K562 (cell line): ENCODE results near the gene RBM20. TPM values are rescaled to one million over a fixed set of nuclear protein-coding genes. Genes with fewer than 3 reads are reported as not detected.

Experiments used
- ATAC-seq: fragments of 200-7000 bp; cut with Tn5 transposase; 3 replicates; pipeline ENCODE4 v1.9.1; 2020; ENCODE audit warnings: moderate library complexity
- BruUV-seq: library from RNA; stranded (reverse); fragments of 400-500 nt; replicated peaks from 2 replicates; lab custom pipeline; 2021; lab: Mats Ljungman, UMichigan
- CTCF ChIA-PET: fragments of 300-600 bp; formaldehyde crosslinking; extraction: SDS; loops from one replicate; lab custom pipeline; 2021; ENCODE audit warnings: low intra/inter-chr PET ratio; lab: Yijun Ruan, JAX
- POLR2A ChIA-PET: fragments of 300-600, 350-650 bp; sonication (Branson Sonifier 250); formaldehyde crosslinking; extraction: SDS; loops from one replicate; lab custom pipeline; 2021; ENCODE audit warnings: antibody characterized with exemption, inconsistent platforms; lab: Yijun Ruan, JAX
- DNase-seq, 4 experiments: peaks; one replicate each; pipeline versions ENCODE4 v3.0.0 to v3.0.0-alpha.2; 2011 to 2018; ENCODE audit warnings: low spot score in 3 of 4, mixed read lengths in 3 of 4; ENCODE audit errors: extremely low read depth in 1 of 4
- FAIRE-seq: peaks from 2 replicates; lab custom pipeline; 2011; peaks lifted over from hg19 to GRCh38; lab: Jason Lieb, UNC
- H2AFZ ChIP-seq: 2 replicates; pipeline ENCODE4 v1.6.0; 2011; ENCODE audit warnings: low read depth, low read length, control low read depth, inconsistent platforms
- H3K27ac ChIP-seq: fragments of 200-600 bp; 3 replicates; pipeline ENCODE4 v1.8.0; 2011; ENCODE audit warnings: low read depth, mild to moderate bottlenecking, control low read depth, inconsistent platforms, low read length, moderate library complexity, mixed read lengths; ENCODE audit errors: extremely low read depth
- H3K27me3 ChIP-seq, 2 experiments: fragments of 300-600 bp in 1 of 2; 2 replicates in 1 of 2; 3 replicates in 1 of 2; pipeline versions ENCODE4 v1.6.0 to v1.8.0; 2011; ENCODE audit warnings: inconsistent platforms in 2 of 2, low read length in 2 of 2, mild to moderate bottlenecking in 1 of 2, mixed read lengths in 1 of 2, moderate library complexity in 1 of 2; ENCODE audit not compliant: control insufficient read depth in 2 of 2, insufficient read depth in 2 of 2
- H3K36me3 ChIP-seq: fragments of 300-600 bp; 3 replicates; pipeline ENCODE4 v1.8.0; 2011; ENCODE audit warnings: mild to moderate bottlenecking, low read length, inconsistent platforms; ENCODE audit not compliant: control insufficient read depth, insufficient read depth
- H3K4me1 ChIP-seq, 2 experiments: fragments of 200-600 bp in 1 of 2; replicated peaks in 1 of 2; 2 replicates in 1 of 2; 3 replicates in 1 of 2; pipeline versions ENCODE4 v1.5.1 to v1.8.0; 2011; ENCODE audit warnings: inconsistent platforms in 2 of 2, low read length in 2 of 2, mild to moderate bottlenecking in 1 of 2, mixed read lengths in 1 of 2, moderate library complexity in 1 of 2; ENCODE audit not compliant: control insufficient read depth in 2 of 2, insufficient read depth in 2 of 2
- H3K4me2 ChIP-seq: 2 replicates; pipeline ENCODE4 v1.6.1; 2011; ENCODE audit warnings: low read length, control low read depth, inconsistent platforms, mixed read lengths; ENCODE audit not compliant: insufficient read depth
- H3K4me3 ChIP-seq: fragments of 200-600 bp; sonication (generic), shearing (Covaris generic); 2 replicates; pipeline ENCODE4 v1.5.1; 2016; ENCODE audit warnings: control low read depth, inconsistent platforms
- H3K79me2 ChIP-seq: fragments of 200-600 bp; 3 replicates; pipeline ENCODE4 v1.8.0; 2011; ENCODE audit warnings: low read length, inconsistent platforms; ENCODE audit not compliant: control insufficient read depth, insufficient read depth
- H3K9ac ChIP-seq, 2 experiments: 2 replicates each; pipeline versions ENCODE4 v1.6.0 to v1.6.1; 2011; ENCODE audit warnings: low read depth in 2 of 2, low read length in 2 of 2, control low read depth in 1 of 2, inconsistent platforms in 1 of 2, mild to moderate bottlenecking in 1 of 2, mixed read lengths in 1 of 2; ENCODE audit not compliant: insufficient read depth in 1 of 2
- H3K9me1 ChIP-seq: one replicate; pipeline ENCODE4 v1.6.0; 2011; ENCODE audit warnings: inconsistent platforms, mild to moderate bottlenecking, low read length, moderate library complexity; ENCODE audit not compliant: control insufficient read depth, insufficient read depth
- H3K9me3 ChIP-seq: replicated peaks from 2 replicates; pipeline ENCODE4 v1.5.1; 2011; ENCODE audit warnings: low read depth, low read length, inconsistent platforms; ENCODE audit not compliant: control insufficient read depth, insufficient read depth
- H4K20me1 ChIP-seq: replicated peaks from 2 replicates; pipeline ENCODE4 v1.6.1; 2011; ENCODE audit warnings: low read length, inconsistent platforms, mixed read lengths; ENCODE audit not compliant: control insufficient read depth, insufficient read depth
- SAP30 ChIP-seq: fragments of 200-600 bp; sonication (generic); IDR thresholded peaks from 2 replicates; pipeline ENCODE4 v1.6.1; 2012; ENCODE audit warnings: borderline replicate concordance, low read depth, mild to moderate bottlenecking, moderate library complexity, low read length, control low read depth, inconsistent platforms; ENCODE audit not compliant: insufficient read depth, poor library complexity, severe bottlenecking
- WGBS: fragments of 100-300 bp; shearing (Covaris generic); methylation state at CpG from one replicate; pipeline ENCODE4 v1.1.6; 2016; ENCODE audit warnings: low coverage, mixed read lengths; ENCODE audit not compliant: insufficient coverage; ENCODE audit errors: missing lambda C conversion rate; 5-methylcytosine and 5-hydroxymethylcytosine counted together
- in situ Hi-C: fragments of 300-500 bp; cut with MboI; formaldehyde crosslinking; loops from 4 replicates; pipeline ENCODE4 v1.15.0; 2018; ENCODE audit warnings: inconsistent platforms, mixed read lengths
- intact Hi-C: fragments of 100-400 bp; cut with micrococcal nuclease; formaldehyde crosslinking; loops from 2 replicates; pipeline ENCODE4 v1.14.2; 2022
- polyA plus RNA-seq, 8 experiments: library from polyadenylated mRNA; depleted of rRNA in 4 of 8; stranded (reverse) in 5 of 8; unstranded in 3 of 8; fragments of >200 nt; fragmentation: Nextera tagmentation in 2 of 8; fragmentation: Illumina TruSeq in 1 of 8; extraction: Ambion mirVana in 2 of 8; extraction: Trizol in 1 of 8; gene quantifications; 2 replicates each; pipeline versions ENCODE4 v1.2.1 to v1.2.3, GENCODE V29; 2011 to 2014; ENCODE audit warnings: inconsistent platforms in 1 of 8, missing spikeins in 1 of 8
- total RNA-seq, 7 experiments: library from RNA; depleted of rRNA in 6 of 7; stranded (reverse); fragments of >200 nt in 6 of 7; fragmentation: Illumina TruSeq in 2 of 7; extraction: Trizol in 2 of 7; gene quantifications; 2 replicates each; pipeline versions ENCODE4 v1.2.1 to v1.2.3, GENCODE V29; 2011 to 2021; ENCODE audit warnings: low replicate concordance in 1 of 7
- TF ChIP-seq, protein P1 (sequence below): sonication (generic); formaldehyde crosslinking; IDR thresholded peaks from 2 replicates; pipeline ENCODE4 v1.8.0; 2022; ENCODE audit warnings: missing genetic modification reagents, mild to moderate bottlenecking, moderate library complexity, borderline replicate concordance

Gene RBM20
- total and polyA plus RNA-seq, 9 of the 15 experiments (the other 6 are each of a cell fraction or from before 2014, with no cell fraction given) = 0.63 to 5.7 (median 3.2) TPM

DNA sequence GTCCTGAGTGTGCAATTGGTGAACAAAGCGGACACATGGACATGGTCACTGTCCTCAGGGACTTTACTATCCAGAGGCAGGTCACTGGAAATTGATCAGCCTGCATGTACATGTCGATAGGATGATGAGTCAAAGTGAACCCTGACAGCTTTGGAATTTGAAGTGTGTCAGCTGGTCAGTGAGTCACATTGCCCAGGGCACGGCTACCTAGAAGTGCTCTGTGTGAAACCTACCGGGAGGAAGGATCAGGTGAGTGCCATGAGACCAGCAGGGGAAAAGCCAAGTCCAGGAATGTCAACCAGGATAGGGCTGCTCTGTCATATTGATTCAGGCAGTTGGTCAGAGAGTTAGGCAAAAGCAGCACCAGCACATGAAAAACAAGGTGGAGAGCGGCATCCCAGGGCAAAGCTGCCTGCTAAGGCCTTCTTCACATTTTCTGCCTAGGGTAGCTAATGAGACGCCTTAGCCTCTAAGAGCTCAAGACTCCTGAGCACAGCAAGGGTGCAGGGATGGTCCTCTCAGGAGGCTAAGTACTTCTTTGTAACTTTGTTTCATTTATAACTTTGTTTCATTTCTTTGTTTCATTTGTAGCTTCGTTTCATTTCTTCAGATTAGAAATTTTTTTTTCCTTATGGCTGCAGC lies 208.2 kb downstream of the RBM20 start:
- Histone ChIP-seq H3K4me1 (peaks cover 3 to 7% of the 10 kb centered on the region in 2 experiments; a peak in 3 of 5 replicates), H3K4me3 (no peak overlapping the region), H3K9me3 (peaks cover 4% of the 10 kb centered on the region; the same call in 1 of the 2 replicates), H3K27ac (no peak overlapping the region), H3K27me3 (no peaks in the 10 kb centered on the region), H3K36me3 (no peaks in the 10 kb centered on the region), H3K9me1 (no peaks in the 10 kb centered on the region), H3K79me2 (no peaks in the 10 kb centered on the region), H3K9ac (peak overlapping the region in 1 of 2 experiments; percentile 17; a peak in 1 of 4 replicates), H2AFZ (peak overlapping the region; percentile 20; the same call in 1 of the 2 replicates), H3K4me2 (no peak overlapping the region), H4K20me1 (no peaks in the 10 kb centered on the region)
- DNase-seq (no peak), ATAC-seq (no peak), FAIRE-seq (peak; percentile 67)
- in situ Hi-C loops = no loop called here
- POLR2A ChIA-PET = interaction anchor here (0.6 to 1.1 kb wide), 2 partner anchors 9 to 19 kb away, joined by 3 to 4 read pairs; partner anchors contain the start of gene PDCD4
- TF ChIP-seq, protein P1, sequence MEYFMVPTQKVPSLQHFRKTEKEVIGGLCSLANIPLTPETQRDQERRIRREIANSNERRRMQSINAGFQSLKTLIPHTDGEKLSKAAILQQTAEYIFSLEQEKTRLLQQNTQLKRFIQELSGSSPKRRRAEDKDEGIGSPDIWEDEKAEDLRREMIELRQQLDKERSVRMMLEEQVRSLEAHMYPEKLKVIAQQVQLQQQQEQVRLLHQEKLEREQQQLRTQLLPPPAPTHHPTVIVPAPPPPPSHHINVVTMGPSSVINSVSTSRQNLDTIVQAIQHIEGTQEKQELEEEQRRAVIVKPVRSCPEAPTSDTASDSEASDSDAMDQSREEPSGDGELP = peak; percentile 24; the same call in 1 of the 2 replicates
- no peak for TF ChIP-seq SAP30
- intact Hi-C loops = no loop called here
- 37% methylated on average over 7 of the region's 7 CpGs for WGBS
- CTCF ChIA-PET = no interaction called here
- BruUV-seq = no TSS peak
